Measurements from ENCODE around the gene TFDP2. TPM values are rescaled to one million over a fixed set of nuclear protein-coding genes. Genes with fewer than 3 reads are reported as not detected.

Gene TFDP2
- total and polyA plus RNA-seq, 10 of the 15 experiments (the other 5 are each of a cell fraction or from before 2014, with no cell fraction given): 28.3 to 100 (median 49.7) TPM

GRCh38 chr3:142134799-142135325 lies 14.5 kb downstream of the TFDP2 start (continued):
- TF ChIP-seq ZBTB11 (CRISPR knock-in tag; IDR thresholded peaks at IDR 0.05) (no peak), ASH2L (IDR thresholded peaks at IDR 0.05; ENCODE audit: borderline replicate concordance, low read depth) (no peak), IRF5 (IDR thresholded peaks at IDR 0.05; ENCODE audit: borderline replicate concordance) (no peak), CBFB (IDR thresholded peaks at IDR 0.05; ENCODE audit: low read depth) (no peak)

- Histone ChIP-seq H3K9ac (ENCODE audit: control insufficient read depth, insufficient read depth, low read length) (no peak overlapping the region), H3K4me3 (no peak overlapping the region), H3K27me3 (replicated peaks in 1 of 2; ENCODE audit: control insufficient read depth in 2 of 2, insufficient read depth in 2 of 2, low read length in 1 of 2) (no peaks in the 10 kb centered on the region), H3K4me1 (ENCODE audit: control insufficient read depth, insufficient read depth, low read length) (no peaks in the 10 kb centered on the region), H3K79me2 (ENCODE audit: control insufficient read depth, insufficient read depth, low read length) (no peaks in the 10 kb centered on the region), H4K20me1 (ENCODE audit: control insufficient read depth, insufficient read depth) (no peaks in the 10 kb centered on the region), H3K27ac (ENCODE audit: control insufficient read depth, insufficient read depth) (no peak overlapping the region), H3K36me3 (ENCODE audit: control insufficient read depth in 2 of 2, insufficient read depth in 2 of 2, low read length in 1 of 2) (no peaks in the 10 kb centered on the region), H3K4me2 (ENCODE audit: control insufficient read depth, insufficient read depth) (no peak overlapping the region), H3K9me3 (replicated peaks; ENCODE audit: control insufficient read depth, insufficient read depth, low read length) (no peaks in the 10 kb centered on the region), H2AFZ (ENCODE audit: control insufficient read depth, low read depth, low read length) (no peak overlapping the region)
- ATAC-seq (no peak), FAIRE-seq (no peak), DNase-seq (ENCODE audit: low read depth, low spot score) (no peak)
- SMC1A ChIA-PET (ENCODE audit: uncharacterized antibody, unreplicated experiment): no interaction called here
- WGBS (ENCODE audit: insufficient coverage, insufficient replicate concordance, low lambda C conversion rate, missing lambda C conversion rate): 98% methylated on average over 2 of the region's 2 CpGs
- in situ Hi-C loops (cut with MboI) (no loop called here), intact Hi-C loops (cut with micrococcal nuclease; ENCODE audit: unreplicated experiment) (loop anchor here (5.0 kb wide), 1 partner anchor 107 kb away; no protein-coding TSS in a partner anchor)
- BruUV-seq (replicated peaks): no TSS peak
- POLR2A ChIA-PET: no interaction called here
- RAD21 ChIA-PET (ENCODE audit: unreplicated experiment): interaction anchor here (1.8 kb wide), 1 partner anchor 149 kb away, joined by 3 read pairs; no protein-coding TSS in a partner anchor
- CTCF ChIA-PET: interaction anchor here (0.9 to 1.8 kb wide), 4 partner anchors 9 to 149 kb away, joined by 3 to 5 read pairs (median 4); no protein-coding TSS in a partner anchor
- TF ChIP-seq PBX3 (IDR thresholded peaks at IDR 0.05; ENCODE audit: insufficient replicate concordance, low read depth, low read length): no peak
- TF ChIP-seq SREBF1 (IDR thresholded peaks at IDR 0.05; ENCODE audit: low read length): no peak
- TF ChIP-seq FOXM1 (IDR thresholded peaks at IDR 0.05; ENCODE audit: low read depth, low read length): no peak
- no peak for TF ChIP-seq SMC3 (IDR thresholded peaks at IDR 0.05; ENCODE audit: borderline replicate concordance, low read length)
- TF ChIP-seq E2F8 (IDR thresholded peaks at IDR 0.05; ENCODE audit: low read depth, partially characterized antibody): no peak
- TF ChIP-seq SMAD5 (IDR thresholded peaks at IDR 0.05; ENCODE audit: low read depth): no peak
- TF ChIP-seq ETV6 (conservative IDR thresholded peaks at IDR 0.05 in 1 of 2, IDR thresholded peaks at IDR 0.05 in 1 of 2; ENCODE audit: borderline replicate concordance in 1 of 2, low read depth in 1 of 2): no peak
- TF ChIP-seq MYB (IDR thresholded peaks at IDR 0.05; ENCODE audit: borderline replicate concordance, low read depth, low read length): no peak
Measured at GRCh38 chr3:142129516-142130171, 19.7 kb downstream of the TFDP2 start.
